ENCODE measurements around the gene HNMT.

GRCh38 chr2:138040616-138041015, 76.3 kb downstream of the HNMT start:
- TF ChIP-seq CTCF (IDR thresholded peaks at IDR 0.05) (no peak), POLR2A (IDR thresholded peaks at IDR 0.05) (no peak), EP300 (IDR thresholded peaks at IDR 0.05) (no peak)

Measured in tibial nerve (tissue), 4 donors.